ENCODE results near the gene SUCLG2.
A peak's percentile ranks its signal among the peaks of the same experiment; 100 is the strongest.

The SUCLG2 gene

GRCh38 chr3:67648229-67648628 lies 6.2 kb downstream of the SUCLG2 start:
- no peak for DNase-seq

- DNase-seq, result peak; percentile 66
These were observed 7.0 kb downstream of the SUCLG2 start for GRCh38 chr3:67647390-67647878.

- DNase-seq, result peak; percentile 9
These were observed 7.7 kb downstream of the SUCLG2 start for GRCh38 chr3:67646586-67647234.

DNA sequence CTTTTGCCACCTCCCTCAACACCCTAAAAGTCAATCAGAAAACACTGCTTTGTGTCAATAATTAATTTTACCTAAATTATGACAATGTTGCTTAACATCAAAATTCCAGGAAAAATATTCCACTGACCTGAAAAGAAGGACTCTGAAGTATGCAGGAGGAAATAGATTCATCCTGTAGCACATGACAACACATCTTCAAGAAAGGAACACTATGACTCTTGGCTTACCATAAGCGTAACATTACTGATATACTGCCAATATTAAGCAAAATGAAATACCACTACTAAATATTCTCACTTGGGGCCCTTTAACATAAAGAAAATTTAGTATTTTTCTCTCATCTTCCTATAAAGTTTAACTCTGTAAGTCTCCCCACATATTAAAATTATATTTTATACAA lies 9.6 kb downstream of the SUCLG2 start:
- DNase-seq, result no peak

GRCh38 chr3:67642734-67643133 lies 11.7 kb downstream of the SUCLG2 start:
- peak; percentile 4 for DNase-seq

DNA sequence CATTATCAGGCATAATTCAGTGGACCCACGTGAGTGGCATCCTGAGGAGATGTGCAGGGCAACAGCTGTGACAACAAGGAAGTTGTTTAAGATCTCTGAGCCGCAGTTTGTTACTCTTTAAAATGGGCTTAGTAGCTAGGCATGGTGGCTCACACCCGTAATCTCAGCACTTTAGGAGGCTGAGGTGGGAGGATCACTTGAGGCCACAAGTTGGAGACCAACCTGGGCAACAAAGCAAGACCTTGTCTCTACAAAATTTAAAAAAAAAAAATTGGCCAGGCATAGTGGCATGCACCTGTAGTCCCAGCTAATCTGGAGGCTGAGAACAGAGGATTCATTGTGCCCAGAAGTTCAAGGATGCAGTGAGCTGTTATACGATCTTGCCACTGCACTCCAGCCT lies 12.2 kb downstream of the SUCLG2 start:
- DNase-seq, result no peak

GRCh38 chr3:67641451-67641850 lies 13.0 kb downstream of the SUCLG2 start:
- no peak for DNase-seq

DNA sequence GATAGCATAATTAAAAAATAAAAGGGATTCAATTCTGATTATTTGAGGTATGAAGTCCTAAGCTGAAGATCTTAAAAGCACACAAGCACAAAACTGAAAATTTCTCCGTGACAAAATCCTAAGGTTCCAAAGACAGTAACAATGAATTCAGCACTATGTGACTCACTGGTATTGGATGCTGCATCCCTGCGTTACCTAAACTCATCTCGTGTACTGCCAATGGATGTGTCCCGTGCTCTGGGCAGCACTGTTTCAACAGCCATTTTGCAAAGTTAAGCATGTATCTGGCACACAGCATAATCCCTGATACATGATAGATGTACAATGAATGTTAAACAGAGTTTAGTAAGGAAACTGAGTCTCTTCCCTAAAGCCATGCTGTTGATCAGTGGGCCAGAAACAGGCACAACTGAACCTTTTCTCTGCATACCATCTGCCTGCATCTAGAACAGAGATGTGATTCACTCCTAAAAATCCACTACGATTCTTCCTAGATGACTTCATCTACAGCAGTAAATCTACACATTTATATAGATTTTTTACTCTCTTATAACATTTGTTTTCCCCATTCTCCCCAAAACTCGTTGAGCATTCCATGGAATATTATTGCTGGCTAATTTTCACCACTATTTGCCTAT lies 14.3 kb downstream of the SUCLG2 start:
- DNase-seq, result no peak

DNA sequence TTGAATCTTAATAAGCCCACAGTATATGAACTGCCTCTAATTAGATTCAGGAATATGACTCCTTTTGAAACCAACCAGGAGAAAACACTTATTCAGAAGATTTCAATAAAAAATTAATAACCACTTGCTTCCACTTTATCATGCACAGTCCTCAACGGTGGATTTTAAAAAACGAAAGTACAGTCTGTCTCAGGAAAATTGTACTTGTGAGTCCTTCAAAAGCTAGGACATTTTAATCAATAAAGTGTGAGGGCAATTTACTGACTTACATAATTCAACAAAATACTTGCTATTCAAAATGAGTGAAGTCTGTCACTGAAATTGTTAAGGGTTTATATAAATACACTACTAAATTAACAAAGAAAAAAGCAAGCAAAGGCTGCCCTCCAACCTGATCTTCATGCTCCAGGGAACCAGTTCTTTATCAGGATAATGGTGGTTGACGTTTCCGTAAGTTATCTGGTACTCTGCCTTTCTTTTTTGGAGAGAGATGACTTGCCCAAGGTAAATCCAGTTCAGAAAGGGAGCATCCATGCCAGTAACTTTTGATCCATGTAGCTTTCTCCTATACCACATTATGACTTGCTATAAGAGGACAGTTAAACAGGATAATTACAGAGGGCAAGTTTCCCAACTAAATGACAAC lies 17.0 kb downstream of the SUCLG2 start:
- no peak for DNase-seq

- no peak for DNase-seq
These were observed 18.6 kb downstream of the SUCLG2 start for GRCh38 chr3:67635806-67636205.

GRCh38 chr3:67635257-67635656 lies 19.2 kb downstream of the SUCLG2 start:
- DNase-seq, result no peak

GRCh38 chr3:67630666-67631362 lies 23.6 kb downstream of the SUCLG2 start:
- no peak for DNase-seq

DNA sequence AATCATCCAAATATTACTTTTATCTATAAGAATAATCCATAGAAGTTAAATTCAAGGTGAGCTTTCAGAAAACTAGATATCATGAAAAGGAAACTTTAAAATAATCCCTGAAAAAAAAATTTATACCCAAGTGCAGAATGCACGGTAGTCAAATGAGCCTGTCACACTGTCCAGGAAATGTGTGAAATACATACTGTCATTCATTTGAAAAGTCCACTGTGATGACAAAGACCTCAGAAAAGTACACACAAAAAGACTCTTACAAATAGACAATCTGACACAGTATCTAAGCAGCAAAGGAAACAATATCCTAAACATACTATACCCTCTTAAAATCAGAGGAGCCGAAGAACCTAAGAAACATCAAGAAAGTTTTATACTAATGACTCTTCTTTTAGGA lies 29.7 kb downstream of the SUCLG2 start:
- DNase-seq, result no peak

GRCh38 chr3:67624078-67624477 lies 30.3 kb downstream of the SUCLG2 start:
- no peak for DNase-seq

- no peak for DNase-seq
These were observed 31.8 kb downstream of the SUCLG2 start for GRCh38 chr3:67622652-67623051.

DNA sequence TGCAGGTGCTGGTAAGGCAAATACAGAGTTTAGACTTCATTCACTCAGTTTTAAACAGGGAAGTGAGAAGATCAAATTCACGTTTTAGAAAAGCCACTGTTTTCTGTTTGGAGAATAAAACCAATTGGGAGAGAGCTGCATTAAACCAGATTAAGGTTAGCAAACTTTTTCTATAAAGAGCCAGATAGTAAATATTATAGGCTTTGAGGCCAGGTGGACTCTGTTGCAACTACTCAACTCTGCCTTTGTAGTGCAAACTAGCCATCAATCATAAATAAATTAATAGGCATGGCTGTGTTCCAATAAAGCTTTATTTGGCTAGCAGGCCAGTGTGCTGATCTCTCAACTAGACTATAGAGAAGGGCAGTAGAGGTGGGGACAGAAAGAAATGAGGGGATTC lies 33.5 kb downstream of the SUCLG2 start:
- DNase-seq, result no peak

DNA sequence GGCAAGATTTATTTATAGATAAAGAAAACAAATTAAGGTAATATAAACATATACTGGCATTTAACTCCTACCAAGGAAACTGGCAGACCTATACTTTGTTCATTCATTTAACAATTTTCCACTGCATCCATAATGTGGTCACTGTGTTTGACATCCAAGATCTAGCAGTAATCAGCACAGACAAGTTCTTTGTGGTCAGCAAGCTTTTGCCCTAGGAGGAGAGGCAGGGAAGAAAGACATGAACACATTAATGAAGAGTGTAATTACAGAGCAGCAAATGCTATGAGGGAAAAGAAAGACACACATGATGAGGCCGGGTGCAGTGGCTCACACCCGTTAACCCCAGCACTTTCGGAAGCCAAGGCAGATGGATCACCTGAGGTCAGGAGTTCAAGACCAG lies 34.4 kb downstream of the SUCLG2 start:
- no peak for DNase-seq

GRCh38 chr3:67617518-67617917 lies 36.9 kb downstream of the SUCLG2 start:
- no peak for DNase-seq

DNA sequence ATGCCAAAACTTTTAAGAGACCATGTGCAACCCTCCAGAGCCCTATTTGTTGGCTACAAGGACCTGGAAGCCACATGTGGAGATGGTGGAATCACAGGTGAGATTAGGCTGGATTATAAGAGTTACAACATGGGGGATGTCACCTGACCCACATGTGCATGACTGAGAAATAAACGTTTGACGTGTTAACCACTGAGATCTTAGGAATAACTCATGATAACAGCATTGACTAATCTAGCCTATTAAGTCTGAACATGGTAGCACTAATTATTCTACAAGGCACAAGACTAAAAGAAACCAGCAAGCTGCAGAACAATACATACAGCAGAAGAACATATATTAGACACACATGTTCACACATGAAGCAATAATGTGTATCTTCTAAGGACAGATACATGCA lies 38.4 kb downstream of the SUCLG2 start:
- no peak for DNase-seq

DNA sequence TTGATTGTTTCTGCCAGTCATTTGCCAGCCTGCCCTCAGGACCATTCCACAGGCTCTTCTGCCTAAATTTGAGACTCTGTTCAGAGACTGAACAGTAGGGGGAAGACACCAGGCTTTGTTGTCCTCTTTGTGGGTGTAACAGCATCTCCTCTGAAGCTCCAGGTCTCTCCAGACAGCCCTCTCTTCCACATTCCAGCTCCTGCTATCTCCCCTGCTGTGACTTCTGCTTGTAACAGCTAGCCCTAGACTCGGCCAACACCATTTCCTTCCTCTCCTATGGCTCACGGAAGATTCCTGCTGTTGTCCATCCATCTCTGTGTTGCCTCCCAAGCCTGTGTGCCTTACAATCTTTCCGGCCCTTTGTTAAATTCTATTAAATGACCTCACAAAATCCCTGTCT lies 40.2 kb downstream of the SUCLG2 start:
- no peak for DNase-seq

GRCh38 chr3:67610458-67610857 lies 44.0 kb downstream of the SUCLG2 start:
- no peak for DNase-seq

DNA sequence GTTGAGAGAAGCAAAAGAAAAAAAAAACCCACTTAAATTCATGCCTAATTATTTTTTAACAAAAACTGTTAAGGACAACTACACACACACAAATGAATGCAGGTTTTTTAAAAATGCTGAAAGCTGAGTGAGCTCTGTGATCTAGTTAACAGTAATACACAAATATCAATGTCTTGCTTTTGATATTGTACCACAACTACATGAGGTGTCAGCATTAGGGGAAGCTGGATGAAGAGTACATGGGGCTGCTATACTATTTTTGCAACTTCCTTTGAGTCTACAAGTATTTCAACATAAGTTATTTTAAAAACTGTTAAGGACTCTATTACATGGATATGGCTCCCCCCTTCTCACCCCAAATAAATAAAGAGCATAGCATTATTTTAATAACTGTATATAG lies 44.7 kb downstream of the SUCLG2 start:
- no peak for DNase-seq

DNA sequence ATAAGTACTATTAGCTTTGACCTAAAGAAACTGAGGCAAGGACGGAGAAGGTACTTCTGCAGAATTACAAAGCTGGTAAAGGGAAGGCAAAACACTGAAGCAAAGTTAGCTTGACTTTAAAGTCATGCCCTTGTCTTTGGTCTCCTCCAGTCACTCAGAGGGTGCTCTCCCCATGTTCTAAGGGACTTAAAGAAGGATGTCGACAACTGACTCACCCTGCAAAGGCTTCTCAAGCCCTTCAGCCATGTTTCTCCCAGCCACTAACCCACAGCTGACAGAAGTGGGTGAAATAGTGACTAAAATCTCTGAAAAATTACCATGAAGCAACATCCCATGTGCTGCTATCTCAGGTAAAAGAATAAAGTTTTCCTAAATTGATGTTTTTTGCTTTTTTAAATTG lies 46.4 kb downstream of the SUCLG2 start:
- DNase-seq, result no peak

- DNase-seq, result no peak
These were observed 49.0 kb downstream of the SUCLG2 start for GRCh38 chr3:67605377-67605776.
